HL-60 (cell line): Measurements from ENCODE around the gene CCDC102A.

ENCODE experiments used
- POLR2AphosphoS5 ChIP-seq: IDR thresholded peaks from 2 replicates; pipeline ENCODE4 v1.6.1; 2012; ENCODE audit warnings: low read depth
- TF ChIP-seq, protein P1 (sequence below): IDR thresholded peaks from one replicate; pipeline ENCODE4 v1.5.1; 2011; ENCODE audit warnings: low read length, control low read depth, inconsistent platforms; ENCODE audit not compliant: insufficient read depth
- TF ChIP-seq, protein P2 (sequence below): IDR thresholded peaks from 2 replicates; pipeline ENCODE4 v1.6.1; 2012; ENCODE audit warnings: low read depth; ENCODE audit not compliant: insufficient replicate concordance

DNA sequence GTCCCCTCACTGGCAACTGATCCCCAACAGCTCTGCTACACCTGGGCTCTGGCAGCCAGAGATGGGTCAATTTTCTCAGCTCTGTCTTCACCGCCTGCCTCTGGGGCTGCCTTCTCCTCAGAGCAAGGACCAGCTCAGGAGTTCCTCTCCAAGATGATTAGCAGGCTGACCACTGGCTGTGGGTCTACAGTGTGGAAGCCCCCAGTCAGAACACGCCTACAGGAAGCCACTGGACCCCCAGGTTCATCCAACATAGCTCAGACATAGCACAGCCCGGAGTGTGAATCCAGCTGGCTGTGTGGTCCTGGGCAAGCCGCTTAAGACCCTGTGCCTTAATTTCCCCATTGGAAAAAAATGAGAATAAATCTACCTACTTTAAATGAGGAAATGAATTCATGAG is 55.0 kb downstream of the CCDC102A start:
- TF ChIP-seq, protein P1, sequence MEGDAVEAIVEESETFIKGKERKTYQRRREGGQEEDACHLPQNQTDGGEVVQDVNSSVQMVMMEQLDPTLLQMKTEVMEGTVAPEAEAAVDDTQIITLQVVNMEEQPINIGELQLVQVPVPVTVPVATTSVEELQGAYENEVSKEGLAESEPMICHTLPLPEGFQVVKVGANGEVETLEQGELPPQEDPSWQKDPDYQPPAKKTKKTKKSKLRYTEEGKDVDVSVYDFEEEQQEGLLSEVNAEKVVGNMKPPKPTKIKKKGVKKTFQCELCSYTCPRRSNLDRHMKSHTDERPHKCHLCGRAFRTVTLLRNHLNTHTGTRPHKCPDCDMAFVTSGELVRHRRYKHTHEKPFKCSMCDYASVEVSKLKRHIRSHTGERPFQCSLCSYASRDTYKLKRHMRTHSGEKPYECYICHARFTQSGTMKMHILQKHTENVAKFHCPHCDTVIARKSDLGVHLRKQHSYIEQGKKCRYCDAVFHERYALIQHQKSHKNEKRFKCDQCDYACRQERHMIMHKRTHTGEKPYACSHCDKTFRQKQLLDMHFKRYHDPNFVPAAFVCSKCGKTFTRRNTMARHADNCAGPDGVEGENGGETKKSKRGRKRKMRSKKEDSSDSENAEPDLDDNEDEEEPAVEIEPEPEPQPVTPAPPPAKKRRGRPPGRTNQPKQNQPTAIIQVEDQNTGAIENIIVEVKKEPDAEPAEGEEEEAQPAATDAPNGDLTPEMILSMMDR: no peak
- TF ChIP-seq POLR2AphosphoS5: no peak
- TF ChIP-seq, protein P2, sequence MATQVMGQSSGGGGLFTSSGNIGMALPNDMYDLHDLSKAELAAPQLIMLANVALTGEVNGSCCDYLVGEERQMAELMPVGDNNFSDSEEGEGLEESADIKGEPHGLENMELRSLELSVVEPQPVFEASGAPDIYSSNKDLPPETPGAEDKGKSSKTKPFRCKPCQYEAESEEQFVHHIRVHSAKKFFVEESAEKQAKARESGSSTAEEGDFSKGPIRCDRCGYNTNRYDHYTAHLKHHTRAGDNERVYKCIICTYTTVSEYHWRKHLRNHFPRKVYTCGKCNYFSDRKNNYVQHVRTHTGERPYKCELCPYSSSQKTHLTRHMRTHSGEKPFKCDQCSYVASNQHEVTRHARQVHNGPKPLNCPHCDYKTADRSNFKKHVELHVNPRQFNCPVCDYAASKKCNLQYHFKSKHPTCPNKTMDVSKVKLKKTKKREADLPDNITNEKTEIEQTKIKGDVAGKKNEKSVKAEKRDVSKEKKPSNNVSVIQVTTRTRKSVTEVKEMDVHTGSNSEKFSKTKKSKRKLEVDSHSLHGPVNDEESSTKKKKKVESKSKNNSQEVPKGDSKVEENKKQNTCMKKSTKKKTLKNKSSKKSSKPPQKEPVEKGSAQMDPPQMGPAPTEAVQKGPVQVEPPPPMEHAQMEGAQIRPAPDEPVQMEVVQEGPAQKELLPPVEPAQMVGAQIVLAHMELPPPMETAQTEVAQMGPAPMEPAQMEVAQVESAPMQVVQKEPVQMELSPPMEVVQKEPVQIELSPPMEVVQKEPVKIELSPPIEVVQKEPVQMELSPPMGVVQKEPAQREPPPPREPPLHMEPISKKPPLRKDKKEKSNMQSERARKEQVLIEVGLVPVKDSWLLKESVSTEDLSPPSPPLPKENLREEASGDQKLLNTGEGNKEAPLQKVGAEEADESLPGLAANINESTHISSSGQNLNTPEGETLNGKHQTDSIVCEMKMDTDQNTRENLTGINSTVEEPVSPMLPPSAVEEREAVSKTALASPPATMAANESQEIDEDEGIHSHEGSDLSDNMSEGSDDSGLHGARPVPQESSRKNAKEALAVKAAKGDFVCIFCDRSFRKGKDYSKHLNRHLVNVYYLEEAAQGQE: no peak
